B cell (primary cell): ENCODE data around the gene TBC1D20.

Experiments
- CTCF ChIP-seq: fragments of 200-600 bp; IDR thresholded peaks from one replicate; pipeline ENCODE4 v1.8.0; 2022; ENCODE audit warnings: antibody characterized with exemption, mild to moderate bottlenecking
- EZH2 ChIP-seq: IDR thresholded peaks from 2 replicates; pipeline ENCODE4 v1.6.1; 2012; ENCODE audit warnings: borderline replicate concordance, low read depth, mild to moderate bottlenecking, moderate library complexity, low read length; ENCODE audit not compliant: insufficient read depth, poor library complexity, severe bottlenecking

DNA sequence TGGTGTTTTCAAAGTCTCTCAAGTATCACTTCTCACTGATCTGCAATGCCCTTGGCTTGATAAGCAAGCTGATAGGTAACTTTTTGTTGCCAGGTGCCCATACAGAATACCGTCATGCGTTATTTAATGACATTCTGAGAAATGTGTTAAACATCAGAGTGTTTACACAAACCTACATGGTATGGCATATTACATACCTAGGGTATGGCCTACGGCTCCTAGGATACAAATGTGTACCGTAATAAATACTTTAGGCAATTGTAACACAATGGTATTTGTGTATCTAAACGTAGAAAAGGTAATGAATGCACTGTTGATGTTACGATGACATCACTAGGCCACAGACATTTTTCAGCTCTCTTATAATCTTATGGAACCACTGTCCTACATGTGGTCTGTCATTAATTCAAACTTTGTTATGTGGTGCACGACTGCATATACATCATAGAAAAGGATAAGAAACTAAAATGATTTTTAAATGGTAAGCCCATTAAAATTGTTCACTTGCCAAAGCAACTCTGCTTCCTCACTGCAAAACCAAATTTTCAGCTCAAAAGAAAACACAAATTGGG is 45.5 kb upstream of the TBC1D20 start:
- TF ChIP-seq CTCF (no peak), EZH2 (no peak)
